Measurements from ENCODE around the gene IQCB1.
"Not testable (repeated sequence)": the region's sequence is repeated elsewhere in the genome, so short reads cannot be mapped to it uniquely, and the experiment has no call there.

The IQCB1 gene

DNA sequence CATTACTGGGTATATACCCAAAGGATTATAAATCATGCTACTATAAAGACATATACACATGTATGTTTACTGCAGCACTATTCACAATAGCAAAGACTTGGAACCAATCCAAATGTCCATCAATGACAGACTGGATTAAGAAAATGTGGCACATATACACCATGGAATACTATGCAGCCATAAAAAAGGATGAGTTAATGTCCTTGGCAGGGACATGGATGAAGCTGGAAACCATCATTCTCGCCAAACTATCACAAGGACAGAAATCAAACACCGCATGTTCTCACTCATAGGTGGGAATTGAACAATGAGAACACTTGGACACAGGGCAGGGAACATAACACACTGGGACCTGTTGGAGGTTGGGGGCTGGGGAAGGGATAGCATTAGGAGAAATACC, 91.8 kb downstream of the IQCB1 start:
- not testable (repeated sequence) for DNase-seq

GRCh38 chr3:121740896-121741295, 94.0 kb downstream of the IQCB1 start:
- DNase-seq: no peak

DNA sequence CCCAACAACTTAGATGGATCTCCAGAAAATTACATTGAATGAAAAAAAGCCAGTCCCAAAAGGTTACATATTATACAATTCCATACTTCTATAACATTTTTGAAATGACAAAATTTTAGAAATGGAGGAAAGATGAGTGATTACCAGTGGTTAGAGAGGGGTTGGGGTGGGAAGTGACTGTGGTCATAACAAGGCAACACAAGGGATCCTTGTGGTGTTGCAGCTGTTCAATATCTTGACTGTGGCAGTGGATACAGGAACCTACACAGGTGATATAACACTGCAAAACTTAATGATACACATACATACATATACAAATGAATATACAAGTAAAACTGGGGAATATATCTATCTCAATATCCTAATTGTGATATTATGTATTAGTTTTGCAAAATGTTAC, 95.0 kb downstream of the IQCB1 start:
- no peak for DNase-seq

DNA sequence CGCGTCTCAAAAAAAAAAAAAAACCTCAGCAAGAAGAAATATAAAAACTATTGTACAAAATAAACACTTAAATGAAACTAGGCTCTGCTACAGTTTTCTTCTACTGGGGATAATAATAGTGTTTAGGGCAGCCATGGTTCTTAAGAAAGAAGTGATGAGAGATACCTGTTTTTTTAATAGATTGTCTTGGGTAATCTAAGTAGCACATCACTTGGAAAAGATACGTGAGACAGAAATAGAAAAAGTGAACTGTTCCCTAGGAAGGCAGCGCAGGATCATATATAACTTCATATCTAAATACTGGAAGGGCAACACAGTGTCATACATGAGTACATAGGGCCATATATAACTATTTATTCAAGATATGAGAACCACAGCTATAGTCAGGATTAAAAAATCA, 97.2 kb downstream of the IQCB1 start:
- DNase-seq: no peak

- no peak for DNase-seq
Measured at GRCh38 chr3:121736112-121736511, 98.7 kb downstream of the IQCB1 start.

GRCh38 chr3:121735047-121735696, 99.7 kb downstream of the IQCB1 start:
- DNase-seq: no peak

- no peak for DNase-seq
Measured at GRCh38 chr3:121730940-121731687, 103.7 kb downstream of the IQCB1 start.

- DNase-seq: no peak
Measured at GRCh38 chr3:121724130-121724529, 110.7 kb downstream of the IQCB1 start.

- no peak for DNase-seq
Measured at GRCh38 chr3:121723485-121723884, 111.4 kb downstream of the IQCB1 start.

DNA sequence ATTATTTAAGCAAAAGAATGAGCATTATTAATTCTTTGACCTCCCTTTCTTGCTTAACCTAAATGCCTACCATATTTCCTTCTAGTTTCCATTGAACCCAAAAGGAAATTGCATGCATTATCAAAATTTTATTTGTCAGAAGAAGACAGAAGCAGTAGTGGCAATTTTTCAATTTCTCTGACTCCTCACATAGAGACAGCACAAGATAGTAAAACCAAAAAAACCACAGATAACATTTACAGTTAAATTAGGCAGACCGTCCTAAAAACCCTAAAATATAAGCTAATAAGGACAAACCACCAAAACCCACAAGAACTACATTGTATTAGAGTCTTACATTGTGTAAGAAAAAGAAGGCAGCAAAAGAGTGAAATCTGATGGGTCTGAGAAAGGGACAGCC, 112.4 kb downstream of the IQCB1 start:
- DNase-seq: no peak

DNA sequence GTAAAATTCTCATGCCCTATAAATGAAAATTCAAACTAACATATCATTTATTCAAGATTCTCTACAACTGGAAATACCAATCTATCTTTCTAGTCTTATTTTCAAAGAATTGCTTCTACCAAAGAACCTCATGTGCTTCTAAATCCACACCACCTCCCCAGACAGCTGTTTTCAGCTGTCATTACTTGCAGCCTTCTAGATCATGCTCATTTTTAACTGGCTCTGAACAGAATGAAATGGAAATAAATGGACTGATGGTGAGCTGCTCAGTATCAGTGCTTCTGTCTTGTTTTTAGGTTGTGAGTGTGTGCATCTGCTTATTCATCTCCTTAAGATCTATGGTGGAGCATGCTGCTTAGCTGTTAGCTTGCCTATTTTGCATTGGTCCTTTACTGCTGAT, 114.7 kb downstream of the IQCB1 start:
- DNase-seq: no peak
